HEK293 (cell line): Measurements from ENCODE around the gene MECR.

Experiments
- CTCF ChIA-PET: fragments of 350-600 bp; formaldehyde crosslinking; extraction: SDS; loops from one replicate; lab custom pipeline; 2021; ENCODE audit warnings: antibody characterized with exemption; lab: Yijun Ruan, JAX
- POLR2A ChIA-PET: fragments of 300-600 bp; formaldehyde crosslinking; extraction: SDS; loops from one replicate; lab custom pipeline; 2020; ENCODE audit warnings: antibody characterized with exemption, inconsistent platforms; lab: Yijun Ruan, JAX
- H3K27ac ChIP-seq: fragments of 200-500 bp; sonication (Bioruptor generic); 2 replicates; pipeline ENCODE4 v1.5.1; 2014; ENCODE audit warnings: low read depth, low read length, control low read depth, inconsistent platforms; ENCODE audit errors: extremely low read depth
- H3K36me3 ChIP-seq, 2 experiments: fragments of 200-500 bp in 1 of 2; sonication (Bioruptor generic) in 1 of 2; 1 replicate in 1 of 2; 2 replicates in 1 of 2; pipeline ENCODE4 v1.5.1; 2014 to 2017; ENCODE audit warnings: inconsistent platforms in 2 of 2, low read length in 2 of 2; ENCODE audit not compliant: control insufficient read depth in 2 of 2, insufficient read depth in 1 of 2
- H3K4me1 ChIP-seq: fragments of 200-500 bp; sonication (Bioruptor generic); 2 replicates; pipeline ENCODE4 v1.5.1; 2014; ENCODE audit warnings: mild to moderate bottlenecking, low read length, inconsistent platforms; ENCODE audit not compliant: control insufficient read depth, insufficient read depth
- H3K4me3 ChIP-seq: 2 replicates; pipeline ENCODE4 v1.5.1; 2011; ENCODE audit warnings: low read depth, mild to moderate bottlenecking, control low read depth, low read length, moderate library complexity
- H3K9me3 ChIP-seq: fragments of 200-500 bp; sonication (Bioruptor generic); 2 replicates; pipeline ENCODE4 v1.5.1; 2014; ENCODE audit warnings: low read depth, low read length, inconsistent platforms; ENCODE audit not compliant: control insufficient read depth, insufficient read depth
- GLI2 ChIP-seq: fragments of 450-650 bp; formaldehyde crosslinking; IDR thresholded peaks from 2 replicates; pipeline ENCODE4; 2017; ENCODE audit warnings: missing biosample characterization, missing genetic modification characterization, low read depth, borderline replicate concordance
- MZF1 ChIP-seq: fragments of 450-650 bp; formaldehyde crosslinking; IDR thresholded peaks from 2 replicates; pipeline ENCODE4 v1.5.1; 2017; ENCODE audit warnings: missing biosample characterization, missing genetic modification characterization, borderline replicate concordance
- SCRT1 ChIP-seq: fragments of 450-650 bp; formaldehyde crosslinking; IDR thresholded peaks from 2 replicates; pipeline ENCODE4 v1.5.1; 2016; ENCODE audit warnings: missing biosample characterization, missing genetic modification characterization, borderline replicate concordance
- TSHZ1 ChIP-seq: fragments of 450-650 bp; formaldehyde crosslinking; IDR thresholded peaks from 2 replicates; pipeline ENCODE4 v1.5.1; 2016; ENCODE audit warnings: missing biosample characterization, missing genetic modification characterization, borderline replicate concordance
- ZFP41 ChIP-seq: fragments of 450-650 bp; formaldehyde crosslinking; IDR thresholded peaks from 2 replicates; pipeline ENCODE4 v1.5.1; 2016; ENCODE audit warnings: missing biosample characterization, missing genetic modification characterization, borderline replicate concordance
- ZIC2 ChIP-seq: fragments of 450-650 bp; formaldehyde crosslinking; IDR thresholded peaks from 2 replicates; pipeline ENCODE4 v1.5.1; 2016; ENCODE audit warnings: missing biosample characterization, missing genetic modification characterization
- ZNF133 ChIP-seq: fragments of 450-650 bp; formaldehyde crosslinking; IDR thresholded peaks from 2 replicates; pipeline ENCODE4 v1.5.1; 2016; ENCODE audit warnings: missing biosample characterization, missing genetic modification characterization
- ZNF140 ChIP-seq: fragments of 450-650 bp; formaldehyde crosslinking; IDR thresholded peaks from 2 replicates; pipeline ENCODE4 v1.5.1; 2016; ENCODE audit warnings: missing biosample characterization, missing genetic modification characterization
- ZNF214 ChIP-seq: fragments of 450-650 bp; formaldehyde crosslinking; IDR thresholded peaks from 2 replicates; pipeline ENCODE4 v1.5.1; 2017; ENCODE audit warnings: missing biosample characterization, mild to moderate bottlenecking, missing genetic modification characterization, borderline replicate concordance
- ZNF580 ChIP-seq: fragments of 450-650 bp; formaldehyde crosslinking; IDR thresholded peaks from 2 replicates; pipeline ENCODE4 v1.5.1; 2016; ENCODE audit warnings: missing biosample characterization, missing genetic modification characterization
- ZNF600 ChIP-seq: fragments of 450-650 bp; formaldehyde crosslinking; IDR thresholded peaks from 2 replicates; pipeline ENCODE4 v1.5.1; 2016; ENCODE audit warnings: missing biosample characterization, missing genetic modification characterization
- ZNF623 ChIP-seq: fragments of 450-650 bp; formaldehyde crosslinking; IDR thresholded peaks from 2 replicates; pipeline ENCODE4 v1.5.1; 2016; ENCODE audit warnings: missing biosample characterization, missing genetic modification characterization
- ZNF664 ChIP-seq: fragments of 450-650 bp; formaldehyde crosslinking; IDR thresholded peaks from 2 replicates; pipeline ENCODE4 v1.5.1; 2016; ENCODE audit warnings: missing biosample characterization, missing genetic modification characterization
- ZNF785 ChIP-seq: fragments of 450-650 bp; formaldehyde crosslinking; IDR thresholded peaks from 2 replicates; pipeline ENCODE4 v1.5.1; 2016; ENCODE audit warnings: missing biosample characterization, missing genetic modification characterization
- ZNF792 ChIP-seq: fragments of 450-650 bp; formaldehyde crosslinking; IDR thresholded peaks from 2 replicates; pipeline ENCODE4 v1.5.1; 2016; ENCODE audit warnings: missing biosample characterization, missing genetic modification characterization
- ZSCAN16 ChIP-seq: fragments of 450-650 bp; formaldehyde crosslinking; IDR thresholded peaks from 2 replicates; pipeline ENCODE4 v1.5.1; 2016; ENCODE audit warnings: missing biosample characterization, missing genetic modification characterization
- ZSCAN30 ChIP-seq: fragments of 450-650 bp; IDR thresholded peaks from 2 replicates; pipeline ENCODE4 v1.5.1; 2018; ENCODE audit warnings: missing biosample characterization, mild to moderate bottlenecking, missing genetic modification characterization, moderate library complexity
- TF ChIP-seq, protein P1 (sequence below): fragments of 450-650 bp; formaldehyde crosslinking; IDR thresholded peaks from 2 replicates; pipeline ENCODE4 v1.5.1; 2017; ENCODE audit warnings: missing biosample characterization, mild to moderate bottlenecking, missing genetic modification characterization, moderate library complexity
- TF ChIP-seq, protein P2 (sequence below): fragments of 450-650 bp; formaldehyde crosslinking; IDR thresholded peaks from 2 replicates; pipeline ENCODE4 v1.5.1; 2016; ENCODE audit warnings: missing biosample characterization, missing genetic modification characterization, low read depth
- TF ChIP-seq, protein P3 (sequence below): fragments of 450-650 bp; formaldehyde crosslinking; IDR thresholded peaks from 2 replicates; pipeline ENCODE4 v1.5.1; 2016; ENCODE audit warnings: missing biosample characterization, missing genetic modification characterization
- TF ChIP-seq, protein P4 (sequence below): IDR thresholded peaks from 2 replicates; pipeline ENCODE4 v1.6.1; 2011; ENCODE audit warnings: mild to moderate bottlenecking, low read depth, low read length, borderline replicate concordance

MECR gene

DNA sequence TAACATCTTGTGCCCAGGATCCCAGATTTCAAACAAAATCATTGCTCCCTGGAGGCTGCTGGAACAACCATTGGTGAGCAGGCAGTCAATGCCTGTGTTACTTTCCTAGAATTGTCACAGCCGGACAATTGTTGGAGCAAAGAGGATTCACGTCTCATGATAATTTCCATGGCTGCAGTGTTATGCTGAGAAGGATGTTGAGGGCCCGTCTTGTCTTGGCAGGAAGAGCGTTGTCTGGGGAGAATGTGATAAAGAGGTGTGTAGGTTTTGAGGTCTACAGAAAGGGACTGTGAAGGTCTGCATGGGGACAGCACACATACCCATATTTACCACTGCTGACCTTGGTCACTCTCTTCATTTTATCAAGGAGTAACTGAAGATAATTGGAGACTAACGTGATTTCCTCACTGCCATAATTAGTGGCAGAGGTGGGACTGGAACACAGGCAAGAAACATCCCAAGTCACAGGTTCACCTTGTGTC, 6.3 kb downstream of the MECR start:
- Histone ChIP-seq H3K36me3 (peaks cover 0 to 38% of the 10 kb centered on the region in 2 experiments; a peak in 1 of 3 replicates), H3K27ac (no peak overlapping the region), H3K4me1 (no peaks in the 10 kb centered on the region), H3K9me3 (no peaks in the 10 kb centered on the region), H3K4me3 (no peak overlapping the region)
- ChIA-PET CTCF (interaction anchor here (0.6 kb wide), 1 partner anchor 113 kb away, joined by 3 read pairs; no protein-coding TSS in a partner anchor), POLR2A (no interaction called here)
- TF ChIP-seq, protein P1, sequence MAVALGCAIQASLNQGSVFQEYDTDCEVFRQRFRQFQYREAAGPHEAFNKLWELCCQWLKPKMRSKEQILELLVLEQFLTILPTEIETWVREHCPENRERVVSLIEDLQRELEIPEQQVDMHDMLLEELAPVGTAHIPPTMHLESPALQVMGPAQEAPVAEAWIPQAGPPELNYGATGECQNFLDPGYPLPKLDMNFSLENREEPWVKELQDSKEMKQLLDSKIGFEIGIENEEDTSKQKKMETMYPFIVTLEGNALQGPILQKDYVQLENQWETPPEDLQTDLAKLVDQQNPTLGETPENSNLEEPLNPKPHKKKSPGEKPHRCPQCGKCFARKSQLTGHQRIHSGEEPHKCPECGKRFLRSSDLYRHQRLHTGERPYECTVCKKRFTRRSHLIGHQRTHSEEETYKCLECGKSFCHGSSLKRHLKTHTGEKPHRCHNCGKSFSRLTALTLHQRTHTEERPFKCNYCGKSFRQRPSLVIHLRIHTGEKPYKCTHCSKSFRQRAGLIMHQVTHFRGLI, result no peak
- TF ChIP-seq SCRT1, result no peak
- TF ChIP-seq, protein P2, sequence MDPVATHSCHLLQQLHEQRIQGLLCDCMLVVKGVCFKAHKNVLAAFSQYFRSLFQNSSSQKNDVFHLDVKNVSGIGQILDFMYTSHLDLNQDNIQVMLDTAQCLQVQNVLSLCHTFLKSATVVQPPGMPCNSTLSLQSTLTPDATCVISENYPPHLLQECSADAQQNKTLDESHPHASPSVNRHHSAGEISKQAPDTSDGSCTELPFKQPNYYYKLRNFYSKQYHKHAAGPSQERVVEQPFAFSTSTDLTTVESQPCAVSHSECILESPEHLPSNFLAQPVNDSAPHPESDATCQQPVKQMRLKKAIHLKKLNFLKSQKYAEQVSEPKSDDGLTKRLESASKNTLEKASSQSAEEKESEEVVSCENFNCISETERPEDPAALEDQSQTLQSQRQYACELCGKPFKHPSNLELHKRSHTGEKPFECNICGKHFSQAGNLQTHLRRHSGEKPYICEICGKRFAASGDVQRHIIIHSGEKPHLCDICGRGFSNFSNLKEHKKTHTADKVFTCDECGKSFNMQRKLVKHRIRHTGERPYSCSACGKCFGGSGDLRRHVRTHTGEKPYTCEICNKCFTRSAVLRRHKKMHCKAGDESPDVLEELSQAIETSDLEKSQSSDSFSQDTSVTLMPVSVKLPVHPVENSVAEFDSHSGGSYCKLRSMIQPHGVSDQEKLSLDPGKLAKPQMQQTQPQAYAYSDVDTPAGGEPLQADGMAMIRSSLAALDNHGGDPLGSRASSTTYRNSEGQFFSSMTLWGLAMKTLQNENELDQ (tag by site-specific recombination), result no peak

GRCh38 chr1:29223521-29223920, 7.2 kb downstream of the MECR start:
- CTCF ChIA-PET, result no interaction called here
- Histone ChIP-seq H3K4me1 (no peaks in the 10 kb centered on the region), H3K36me3 (peaks cover 0 to 38% of the 10 kb centered on the region in 2 experiments; a peak in 1 of 3 replicates), H3K27ac (no peak overlapping the region), H3K4me3 (no peak overlapping the region), H3K9me3 (no peaks in the 10 kb centered on the region)
- POLR2A ChIA-PET, result no interaction called here
- TF ChIP-seq, protein P3, sequence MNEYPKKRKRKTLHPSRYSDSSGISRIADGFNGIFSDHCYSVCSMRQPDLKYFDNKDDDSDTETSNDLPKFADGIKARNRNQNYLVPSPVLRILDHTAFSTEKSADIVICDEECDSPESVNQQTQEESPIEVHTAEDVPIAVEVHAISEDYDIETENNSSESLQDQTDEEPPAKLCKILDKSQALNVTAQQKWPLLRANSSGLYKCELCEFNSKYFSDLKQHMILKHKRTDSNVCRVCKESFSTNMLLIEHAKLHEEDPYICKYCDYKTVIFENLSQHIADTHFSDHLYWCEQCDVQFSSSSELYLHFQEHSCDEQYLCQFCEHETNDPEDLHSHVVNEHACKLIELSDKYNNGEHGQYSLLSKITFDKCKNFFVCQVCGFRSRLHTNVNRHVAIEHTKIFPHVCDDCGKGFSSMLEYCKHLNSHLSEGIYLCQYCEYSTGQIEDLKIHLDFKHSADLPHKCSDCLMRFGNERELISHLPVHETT (tag by site-specific recombination), result no peak
- TF ChIP-seq ZNF133 (tag by site-specific recombination) (no peak), ZSCAN30 (tag by site-specific recombination) (no peak), GLI2 (tag by site-specific recombination) (no peak), ZFP41 (tag by site-specific recombination) (no peak)

GRCh38 chr1:29222686-29223085, 8.0 kb downstream of the MECR start:
- ChIA-PET POLR2A (no interaction called here), CTCF (interaction anchor here (1.0 kb wide), 1 partner anchor 20 kb away, joined by 3 read pairs; no protein-coding TSS in a partner anchor)
- no peak overlapping the region for H3K27ac ChIP-seq
- no peaks in the 10 kb centered on the region for H3K4me1 ChIP-seq
- peaks cover 0 to 40% of the 10 kb centered on the region in 2 experiments; a peak in 1 of 3 replicates for H3K36me3 ChIP-seq
- no peaks in the 10 kb centered on the region for H3K9me3 ChIP-seq
- H3K4me3 ChIP-seq, result no peak overlapping the region
- TF ChIP-seq ZNF785 (tag by site-specific recombination), result no peak
- TF ChIP-seq ZNF623 (tag by site-specific recombination), result no peak
- TF ChIP-seq ZNF580 (tag by site-specific recombination), result no peak
- TF ChIP-seq ZSCAN16 (tag by site-specific recombination), result no peak
- no peak for TF ChIP-seq TSHZ1 (tag by site-specific recombination)
- TF ChIP-seq MZF1, result no peak
- no peak for TF ChIP-seq ZIC2 (tag by site-specific recombination)
- TF ChIP-seq ZNF214 (tag by site-specific recombination), result no peak
- TF ChIP-seq, protein P4, sequence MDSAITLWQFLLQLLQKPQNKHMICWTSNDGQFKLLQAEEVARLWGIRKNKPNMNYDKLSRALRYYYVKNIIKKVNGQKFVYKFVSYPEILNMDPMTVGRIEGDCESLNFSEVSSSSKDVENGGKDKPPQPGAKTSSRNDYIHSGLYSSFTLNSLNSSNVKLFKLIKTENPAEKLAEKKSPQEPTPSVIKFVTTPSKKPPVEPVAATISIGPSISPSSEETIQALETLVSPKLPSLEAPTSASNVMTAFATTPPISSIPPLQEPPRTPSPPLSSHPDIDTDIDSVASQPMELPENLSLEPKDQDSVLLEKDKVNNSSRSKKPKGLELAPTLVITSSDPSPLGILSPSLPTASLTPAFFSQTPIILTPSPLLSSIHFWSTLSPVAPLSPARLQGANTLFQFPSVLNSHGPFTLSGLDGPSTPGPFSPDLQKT, result no peak
- TF ChIP-seq ZNF792 (tag by site-specific recombination), result no peak
- TF ChIP-seq ZNF140, result no peak
- no peak for TF ChIP-seq ZNF664
- TF ChIP-seq ZNF600 (tag by site-specific recombination), result no peak
